T follicular helper cell (primary cell): Measurements from ENCODE around the gene DDX31.

ENCODE experiments used
- DNase-seq: peaks from one replicate; pipeline ENCODE4 v3.0.0-alpha.2; 2020; ENCODE audit warnings: low read depth

The DDX31 gene

DNA sequence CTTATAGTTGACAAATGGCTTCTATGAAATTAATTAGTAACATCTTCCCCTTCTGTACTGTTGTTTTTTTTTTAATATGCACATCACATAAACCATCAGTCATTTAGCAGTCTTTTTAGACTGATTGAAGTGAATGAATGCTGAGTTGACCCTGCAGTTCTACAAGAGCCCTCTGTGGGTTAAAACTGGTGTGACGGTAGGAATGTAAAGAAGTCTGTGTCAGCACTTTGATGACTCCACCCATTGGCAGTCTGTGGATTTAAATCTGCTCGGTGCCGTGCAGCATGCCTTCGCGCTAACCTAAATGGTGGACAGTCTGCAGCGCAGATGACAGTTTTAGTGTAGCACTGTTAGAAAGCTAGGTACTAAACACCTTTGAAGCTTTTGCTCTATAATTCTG, 3.6 kb upstream of the DDX31 start:
- no peak for DNase-seq

DNA sequence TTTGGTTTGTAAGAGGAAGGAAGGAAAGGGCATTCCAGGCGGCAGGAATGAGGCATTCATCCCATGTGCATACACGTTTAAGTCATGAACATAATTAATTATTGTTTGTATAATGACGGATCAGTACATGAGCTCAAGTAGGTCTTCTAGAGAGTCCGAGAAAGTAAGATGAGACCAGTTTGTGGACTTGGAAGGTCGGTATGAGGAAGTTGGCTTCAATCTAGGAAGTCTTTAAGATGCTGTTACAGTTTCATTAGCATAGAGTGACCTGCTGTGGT, 2.6 kb upstream of the DDX31 start:
- no peak for DNase-seq

DNA sequence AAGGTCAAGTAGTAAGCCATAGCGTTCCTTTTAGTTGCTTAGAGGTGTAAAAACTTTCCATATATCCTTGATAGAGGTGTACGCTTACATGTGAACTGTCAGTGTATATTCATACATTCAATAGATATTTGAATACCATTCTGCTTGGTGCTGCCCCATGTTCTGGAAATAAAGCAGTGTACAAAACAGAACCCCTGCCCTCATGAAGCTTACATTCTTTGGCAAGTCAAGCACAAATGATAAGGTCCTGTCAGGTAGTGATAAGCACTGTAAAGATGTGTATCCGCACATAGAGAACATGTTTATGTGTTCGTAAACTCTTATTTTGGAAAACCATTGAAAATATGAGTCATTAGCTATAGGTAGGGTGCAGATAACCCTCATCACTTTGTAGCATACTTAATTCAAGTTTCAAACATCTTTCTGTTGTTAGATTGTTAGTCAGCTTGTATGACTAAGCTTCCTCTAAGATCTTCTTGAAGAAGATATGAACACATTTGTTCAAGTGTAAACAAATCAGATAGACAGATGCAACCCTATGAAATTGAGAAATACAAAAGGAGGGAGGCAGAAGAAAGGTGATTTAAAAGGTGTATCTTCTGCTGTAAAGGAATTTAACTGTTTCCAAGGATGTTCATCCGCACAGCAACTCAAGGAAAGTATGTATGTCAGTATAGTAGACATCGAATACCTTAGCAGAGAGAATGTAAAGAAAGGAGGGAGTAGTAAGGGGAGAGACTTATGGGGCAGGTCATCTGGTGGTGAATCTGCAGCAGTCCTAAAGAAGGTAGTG, 2.0 kb upstream of the DDX31 start:
- DNase-seq: no peak

DNA sequence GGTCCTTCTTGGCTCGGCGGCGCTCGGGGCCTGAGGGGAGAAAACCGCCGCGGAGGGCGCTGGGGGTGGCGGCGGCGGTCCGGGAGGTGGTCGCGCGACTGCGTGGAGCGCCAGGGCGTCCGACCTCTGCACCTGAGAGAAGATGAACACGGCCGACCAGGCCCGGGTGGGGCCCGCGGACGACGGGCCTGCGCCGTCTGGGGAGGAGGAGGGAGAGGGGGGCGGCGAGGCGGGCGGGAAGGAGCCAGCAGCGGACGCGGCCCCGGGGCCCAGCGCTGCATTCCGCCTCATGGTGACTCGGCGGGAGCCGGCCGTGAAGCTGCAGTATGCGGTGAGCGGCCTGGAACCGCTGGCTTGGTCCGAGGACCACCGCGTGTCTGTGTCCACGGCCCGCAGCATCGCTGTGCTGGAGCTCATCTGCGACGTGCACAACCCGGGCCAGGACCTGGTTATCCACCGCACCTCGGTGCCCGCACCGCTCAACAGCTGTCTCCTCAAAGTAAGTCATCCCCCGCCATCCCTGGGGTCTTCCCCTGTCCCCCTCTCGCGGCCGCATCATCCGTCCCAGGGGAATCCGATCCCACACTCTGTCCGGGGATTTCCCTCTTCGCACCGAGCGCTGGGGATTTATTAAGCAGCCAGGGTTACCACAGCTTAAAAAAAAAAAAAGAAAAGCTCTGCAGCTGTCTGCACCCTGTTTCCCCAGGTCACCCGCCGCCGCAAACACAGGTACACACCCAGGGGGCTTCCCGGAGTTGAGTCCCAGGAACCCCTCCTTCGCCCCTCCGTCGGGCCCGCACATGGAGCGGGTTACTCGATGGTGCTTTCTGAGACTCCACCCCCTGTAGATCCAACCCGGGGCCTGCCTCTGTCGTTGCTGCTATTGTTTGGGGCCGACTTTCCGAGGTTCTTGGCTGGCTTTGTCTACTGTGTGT, 941 bp upstream of the DDX31 start, which contains the start of gene GTF3C4:
Gene GTF3C4 (plus strand): TSS at position 8 of the 935 bp plus-strand sequence. CDS start 135 bp downstream, at position 143.
- DNase-seq: peak; percentile 56

DNA sequence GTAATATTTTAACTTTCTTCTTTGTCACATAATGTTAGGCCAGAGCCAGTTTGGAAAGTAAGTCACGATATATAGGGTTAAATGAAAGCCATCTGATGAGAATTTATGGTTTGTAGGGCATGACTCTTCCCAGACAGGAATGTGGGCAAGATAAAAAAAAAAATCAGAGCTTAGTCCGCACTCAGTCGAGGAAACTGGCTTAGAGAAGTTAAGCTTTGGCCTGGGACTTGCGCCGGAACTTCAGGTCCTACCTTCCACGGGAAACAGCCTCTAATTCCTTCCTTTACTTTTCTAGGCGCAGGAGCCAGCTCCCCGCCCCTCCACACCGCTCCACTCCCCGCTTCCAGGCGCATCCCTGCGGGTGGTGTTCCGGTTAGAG, 475 bp downstream of the DDX31 start:
- no peak for DNase-seq

DNA sequence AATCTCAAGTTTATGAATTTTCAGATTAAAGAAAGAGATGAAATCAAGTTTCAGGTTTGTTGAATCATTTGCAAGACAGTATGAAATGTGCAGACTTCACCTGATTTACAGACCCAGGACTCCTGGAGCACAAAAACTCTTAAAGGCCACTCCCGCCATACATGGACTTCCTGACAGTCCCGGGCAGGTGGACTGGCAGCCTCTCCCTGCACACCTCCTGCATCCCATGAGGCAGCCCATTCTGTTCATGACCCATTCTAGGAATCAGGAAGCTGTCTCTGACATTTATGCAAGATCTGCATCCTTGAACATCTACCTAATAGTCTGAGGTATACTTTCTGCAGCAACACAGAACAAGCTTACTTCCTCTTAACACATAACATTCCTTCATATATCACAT, 5.9 kb downstream of the DDX31 start:
- DNase-seq: no peak

DNA sequence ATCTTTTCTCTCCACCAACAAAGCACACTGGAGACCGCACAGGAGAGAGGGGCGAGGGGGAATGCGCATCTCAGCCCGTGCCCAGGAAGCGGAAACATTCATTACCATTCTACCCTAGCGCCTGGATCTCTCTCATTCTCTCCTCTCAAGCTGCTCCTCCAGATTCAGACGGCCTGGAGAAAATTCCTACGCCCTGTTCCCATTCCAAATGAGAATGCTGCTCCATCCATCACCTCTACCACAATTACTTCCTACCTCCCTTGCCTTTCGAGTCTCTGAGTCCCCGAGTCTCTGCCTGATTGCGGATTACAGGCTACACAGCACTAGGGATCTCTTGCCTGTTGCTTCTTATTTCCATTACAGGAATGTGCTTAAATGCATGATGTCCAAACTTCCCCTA, 6.7 kb downstream of the DDX31 start:
- DNase-seq: no peak

DNA sequence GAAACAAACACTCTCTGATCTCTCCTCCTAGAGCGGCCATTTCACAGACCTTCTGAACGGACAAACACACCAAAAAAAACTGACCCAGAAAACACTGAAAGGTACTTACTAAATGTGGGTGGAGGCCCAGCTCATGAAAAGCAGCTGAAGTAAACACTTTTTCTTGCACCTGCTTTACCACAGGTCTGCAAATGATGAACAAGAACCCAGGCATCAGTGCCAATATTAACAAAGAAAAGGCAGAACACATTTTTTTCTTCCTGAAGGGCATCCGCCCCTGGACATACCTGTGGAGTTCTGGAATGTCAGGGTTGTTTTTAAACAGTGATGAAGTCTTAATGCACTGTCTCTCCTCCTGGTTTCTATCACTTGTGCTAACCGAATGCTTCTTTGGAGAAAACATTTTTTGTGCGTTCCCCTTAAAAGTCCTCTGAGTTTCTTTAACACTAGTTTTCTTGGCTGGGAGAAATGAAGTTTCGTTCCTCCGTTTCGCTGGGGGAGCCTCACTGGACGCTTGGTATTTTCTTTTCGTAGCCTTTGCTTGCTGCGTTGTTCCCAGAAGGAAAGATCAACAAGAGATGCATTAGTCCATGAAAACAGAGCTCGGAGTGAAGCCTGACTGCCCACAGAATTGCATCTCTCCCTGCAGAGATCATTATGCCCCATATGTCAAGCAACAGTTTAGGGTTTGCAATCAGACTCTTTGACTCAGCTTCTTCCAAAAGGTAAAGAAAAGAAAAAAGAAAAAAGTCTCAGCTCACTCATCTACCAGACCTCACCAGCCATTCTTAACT, 7.4 kb downstream of the DDX31 start:
- DNase-seq: no peak

DNA sequence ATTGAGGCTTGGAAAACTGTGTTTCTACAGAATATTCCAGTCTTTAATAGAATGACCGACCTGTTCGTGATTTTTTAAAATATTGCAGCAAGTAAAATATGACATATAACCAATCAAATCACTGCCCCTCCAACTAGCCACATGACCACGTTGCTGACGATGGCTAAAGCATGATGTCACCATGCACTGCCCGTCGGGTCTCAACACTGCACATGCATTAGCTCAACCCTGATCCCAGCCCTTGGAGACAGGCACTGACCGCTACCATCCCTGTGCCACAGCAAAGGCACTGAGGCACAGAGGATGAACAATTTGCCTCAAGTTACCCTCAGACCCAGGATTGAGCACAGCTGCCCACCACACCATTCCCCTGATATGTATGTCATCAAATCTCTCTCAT, 13.5 kb downstream of the DDX31 start:
- DNase-seq: no peak

DNA sequence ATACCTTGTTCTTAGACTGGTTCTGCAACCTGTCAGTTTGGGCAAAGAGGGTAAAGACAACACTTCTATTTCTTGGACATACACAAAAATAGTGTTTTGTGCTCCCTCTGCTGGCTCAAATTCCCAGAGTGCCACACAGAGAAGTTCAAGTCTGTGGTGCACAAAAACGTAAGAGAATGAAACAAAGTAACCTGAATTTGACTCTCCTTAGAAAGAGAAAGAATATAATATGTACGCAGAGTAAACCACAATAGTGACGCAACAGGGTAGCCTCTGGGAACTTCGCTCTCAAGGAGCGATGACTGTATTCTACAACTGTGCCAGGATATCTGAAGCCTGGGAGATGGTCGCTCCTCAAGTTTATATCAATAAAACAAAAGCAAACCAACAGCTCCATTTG, 18.5 kb downstream of the DDX31 start:
- no peak for DNase-seq

DNA sequence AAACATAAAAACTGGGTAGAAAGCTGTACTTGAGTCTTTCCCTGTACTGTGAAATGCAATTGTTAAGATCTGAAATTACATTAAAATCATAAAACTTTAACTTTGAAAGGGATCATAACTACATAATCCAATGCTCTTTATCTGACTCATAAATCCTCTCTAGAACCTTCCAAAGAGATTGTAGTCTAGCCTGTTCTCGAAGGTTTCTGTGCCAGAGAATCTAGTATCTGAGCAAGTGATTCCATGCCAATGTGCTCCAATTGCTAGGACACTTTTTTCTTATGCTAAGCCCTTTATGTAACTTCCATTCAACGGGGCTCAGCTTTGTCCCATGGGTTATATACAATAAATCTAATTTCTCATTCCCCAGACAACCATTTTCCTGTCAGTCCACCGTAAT, 21.1 kb downstream of the DDX31 start:
- no peak for DNase-seq

DNA sequence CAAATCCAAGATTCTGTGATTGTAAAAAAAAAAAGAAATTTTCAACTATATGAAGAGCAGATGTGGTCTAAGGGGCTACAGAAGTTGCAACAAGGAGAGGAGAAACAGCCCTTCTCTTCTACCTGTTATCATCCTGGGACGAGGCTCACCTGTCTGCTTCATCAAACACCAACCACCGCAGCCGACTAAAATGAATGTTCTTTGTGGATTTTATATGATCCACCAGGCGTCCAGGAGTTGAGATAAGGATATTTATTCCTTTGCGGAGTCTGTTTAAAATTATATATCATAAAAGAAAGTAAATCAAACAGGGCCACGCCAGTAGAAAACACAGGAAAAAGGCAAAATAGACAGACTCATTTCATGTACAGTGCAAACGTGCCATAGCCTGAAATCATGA, 21.5 kb downstream of the DDX31 start:
- no peak for DNase-seq

DNA sequence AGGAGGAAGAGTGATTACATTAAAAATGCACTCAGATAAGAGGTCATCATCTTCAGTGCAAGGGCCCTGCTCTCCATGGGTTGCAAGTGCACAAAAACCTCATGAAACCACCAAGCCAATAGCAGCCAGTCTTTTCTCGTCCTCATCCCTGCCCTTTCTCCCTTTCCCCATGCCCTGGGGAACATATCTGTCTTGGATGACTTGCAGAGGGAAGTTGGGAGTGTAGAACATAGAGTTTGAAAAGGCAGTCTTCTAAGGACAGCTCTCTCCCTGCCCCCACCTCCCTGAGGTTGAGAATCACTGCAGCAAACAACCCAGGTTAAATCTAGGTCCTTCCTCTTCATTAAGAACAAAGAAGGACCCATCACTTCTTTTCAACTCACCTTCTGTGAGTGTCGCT, 22.0 kb downstream of the DDX31 start:
- DNase-seq: no peak

DNA sequence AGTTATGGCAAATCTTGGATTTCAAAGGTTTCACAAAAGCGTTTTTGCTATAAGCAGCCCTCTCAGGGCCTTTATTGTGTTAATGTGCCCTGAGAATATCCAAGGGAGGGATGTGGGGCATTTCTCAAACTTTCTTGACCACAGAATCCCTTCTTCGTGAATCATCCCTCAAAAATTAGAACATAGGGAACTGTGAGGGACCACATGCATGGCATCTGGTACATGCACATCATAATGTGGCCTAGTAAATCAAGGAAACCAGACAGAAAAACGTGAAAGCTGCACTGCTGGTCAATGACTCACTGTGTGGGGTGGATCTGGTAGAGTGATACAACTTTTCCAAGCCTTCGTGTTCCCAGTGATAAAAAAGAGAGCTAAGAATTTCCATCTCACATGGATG, 22.4 kb downstream of the DDX31 start:
- no peak for DNase-seq

DNA sequence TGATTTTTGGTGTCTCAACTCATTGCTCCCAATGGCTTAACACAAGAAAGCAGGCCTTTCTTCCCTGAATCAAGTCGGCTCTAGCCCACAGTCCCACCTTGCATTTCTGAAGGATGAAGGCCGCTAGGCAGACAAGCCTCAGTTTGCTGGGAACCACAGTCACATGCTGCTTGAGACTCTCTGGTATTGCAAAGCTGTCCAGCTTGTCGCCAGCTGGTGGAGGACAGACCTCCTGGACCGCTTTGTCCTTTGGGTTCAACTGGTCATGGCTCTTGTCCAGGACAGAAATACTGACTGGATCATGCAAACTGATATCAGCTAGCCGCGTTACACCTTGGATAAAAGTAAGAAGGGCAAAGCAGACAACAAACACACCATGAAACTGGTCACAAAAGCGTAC, 23.1 kb downstream of the DDX31 start:
- no peak for DNase-seq

DNA sequence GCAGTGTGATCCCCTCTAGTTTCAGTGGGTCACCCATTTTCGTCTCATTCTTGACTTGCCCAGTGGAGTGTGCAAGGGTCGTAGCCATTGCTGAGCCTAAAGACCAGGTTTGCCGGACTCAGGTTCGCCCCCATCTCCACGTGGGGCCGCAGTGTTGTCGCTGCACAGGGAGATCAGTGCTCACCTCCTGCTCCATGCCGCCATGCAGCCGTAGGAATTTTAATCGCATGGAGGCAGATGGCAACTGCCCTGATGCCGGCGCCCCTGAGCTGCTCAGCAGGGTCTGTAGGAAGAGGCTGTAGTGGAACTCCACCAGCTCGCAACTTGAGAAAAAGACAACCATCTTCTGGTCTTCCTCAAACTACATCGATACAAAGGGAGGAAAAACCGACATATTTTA, 24.1 kb downstream of the DDX31 start:
- no peak for DNase-seq

DNA sequence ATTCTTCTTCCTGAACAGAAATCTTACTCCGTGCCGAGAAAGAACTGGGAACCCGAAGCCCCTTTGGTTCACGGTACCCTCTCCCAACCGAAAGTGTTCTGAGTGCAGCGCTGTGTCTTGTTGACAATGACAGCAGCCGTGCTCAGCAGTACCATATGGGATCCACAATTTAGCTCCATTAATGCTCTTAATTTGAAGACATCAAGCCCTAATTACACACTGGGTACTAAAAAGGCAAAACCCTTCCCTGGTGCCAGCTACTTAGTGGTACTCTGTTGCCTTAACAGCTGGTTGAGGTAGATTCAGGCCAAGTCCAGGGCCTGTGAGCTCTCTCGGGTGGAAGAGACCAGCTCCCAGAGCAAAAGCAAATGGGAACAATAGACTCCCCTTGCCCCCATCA, 24.5 kb downstream of the DDX31 start:
- DNase-seq: no peak

DNA sequence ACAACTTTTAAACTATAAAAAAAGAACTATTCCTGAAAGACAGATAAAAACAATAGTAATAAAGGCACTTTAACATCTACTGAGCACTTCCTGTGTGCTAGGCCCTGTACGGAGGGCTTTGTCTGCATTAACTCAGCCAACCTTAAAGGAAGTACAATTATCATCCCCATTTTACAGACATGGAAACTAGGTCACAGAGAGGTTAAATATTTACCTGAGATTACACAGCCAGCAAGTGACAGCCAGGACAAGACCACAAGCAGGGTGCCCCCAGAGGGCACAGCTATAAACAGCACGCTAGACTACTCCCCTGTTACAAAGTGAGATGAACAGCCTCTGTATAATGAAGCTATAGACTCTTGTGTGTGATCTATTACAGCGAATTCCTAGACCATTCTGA, 25.5 kb downstream of the DDX31 start:
- no peak for DNase-seq

DNA sequence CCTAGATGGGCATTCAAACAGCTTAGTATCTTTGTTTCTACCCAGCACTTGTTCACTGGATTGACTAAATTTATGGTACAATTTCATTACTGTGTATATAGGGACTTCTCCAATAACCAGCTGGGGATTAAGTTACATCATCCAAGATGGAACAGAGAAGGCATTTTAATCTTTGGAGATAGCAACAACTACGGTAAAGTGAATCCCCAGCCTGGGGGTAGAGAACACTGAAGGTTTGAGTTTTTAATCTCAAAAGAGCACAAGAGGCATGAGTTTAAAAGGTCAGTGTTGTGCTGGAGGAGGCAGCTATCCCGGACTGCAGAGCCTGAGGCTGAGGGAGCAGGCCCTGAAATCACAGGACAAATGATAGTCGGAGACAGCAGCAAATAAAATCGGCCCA, 28.6 kb downstream of the DDX31 start:
- DNase-seq: no peak

DNA sequence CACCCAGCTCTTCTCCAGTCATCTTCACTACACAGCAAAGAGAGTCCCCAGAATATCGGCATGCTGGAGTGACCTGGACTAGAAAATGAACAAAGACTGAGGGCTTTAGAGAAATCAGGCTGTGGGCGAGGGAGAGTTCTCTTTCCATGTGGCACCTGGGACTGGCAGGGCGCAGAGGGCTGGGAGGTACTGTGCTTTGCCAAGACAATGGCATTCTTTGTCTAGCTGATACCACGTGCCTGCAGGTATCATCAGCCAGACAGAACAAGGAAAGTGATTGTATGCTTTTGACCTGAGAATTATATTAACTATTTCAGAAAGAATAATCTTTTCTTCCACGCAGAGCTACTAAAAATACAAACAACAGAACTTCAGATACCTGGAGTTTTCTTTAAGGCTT, 30.5 kb downstream of the DDX31 start:
- no peak for DNase-seq

DNA sequence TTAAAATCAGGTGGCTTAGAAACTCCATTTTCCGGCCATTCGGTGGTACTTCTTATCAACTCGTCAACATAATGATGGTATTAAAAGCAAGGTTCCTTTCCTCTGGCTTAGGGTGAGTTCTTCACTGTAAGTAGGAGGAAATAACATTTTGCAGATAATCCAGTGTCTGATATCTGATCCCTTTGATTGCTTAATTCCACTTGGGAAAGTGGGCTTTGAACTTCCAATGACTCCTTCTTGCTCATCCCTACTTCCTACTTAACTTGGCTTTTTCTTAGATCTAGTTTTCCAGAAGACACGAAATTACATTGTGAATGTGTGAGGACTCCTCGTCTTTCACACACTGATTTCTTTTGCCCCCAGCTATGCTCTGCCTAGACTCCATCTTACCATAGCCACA, 31.5 kb downstream of the DDX31 start:
- no peak for DNase-seq

DNA sequence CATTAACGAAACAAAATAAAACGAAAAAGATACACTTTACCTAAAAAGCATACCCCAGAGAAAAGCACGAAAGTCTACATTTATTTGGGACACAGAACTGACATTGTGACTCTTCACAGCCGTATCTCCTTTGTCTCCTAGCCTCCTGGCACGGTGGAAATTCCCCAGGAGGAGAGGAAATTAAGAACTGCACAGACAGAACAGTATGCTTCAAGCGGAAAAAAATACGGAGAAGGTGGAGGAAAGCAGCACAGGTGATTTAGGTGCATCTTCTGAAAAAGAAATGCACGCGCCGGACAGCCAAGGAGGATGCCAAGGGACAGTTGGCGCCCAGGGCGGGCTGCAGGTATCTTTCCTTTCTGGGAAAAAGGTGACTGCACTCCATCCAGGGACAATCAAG, 32.0 kb downstream of the DDX31 start:
- no peak for DNase-seq

DNA sequence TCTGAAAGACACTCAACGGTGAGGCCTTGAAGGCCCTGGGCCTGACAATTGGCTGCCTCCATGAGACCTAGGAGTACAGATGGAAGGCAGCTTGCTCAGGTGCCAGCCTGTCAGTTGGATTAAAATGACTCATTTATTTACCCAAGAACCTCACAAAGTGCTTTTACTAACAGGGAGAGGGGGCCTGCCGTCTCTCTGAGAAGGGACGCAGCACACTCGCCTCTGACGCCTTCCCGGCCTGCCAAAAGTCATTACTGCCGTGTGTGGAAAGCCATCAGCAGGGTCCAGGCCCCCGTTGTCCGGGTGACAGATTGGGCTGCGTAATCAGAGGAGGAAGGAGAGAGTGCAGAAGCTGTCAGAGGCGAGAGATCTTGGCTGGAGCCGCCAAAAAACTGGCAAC, 32.4 kb downstream of the DDX31 start:
- no peak for DNase-seq
